CD4-positive, alpha-beta T cell treated with Interleukin-17A for 1 hour (primary cell): ENCODE data around the gene NCAPH2.

Source experiments
- DNase-seq: peaks from one replicate; pipeline ENCODE4 v3.0.0-alpha.2; 2020

The NCAPH2 gene

DNA sequence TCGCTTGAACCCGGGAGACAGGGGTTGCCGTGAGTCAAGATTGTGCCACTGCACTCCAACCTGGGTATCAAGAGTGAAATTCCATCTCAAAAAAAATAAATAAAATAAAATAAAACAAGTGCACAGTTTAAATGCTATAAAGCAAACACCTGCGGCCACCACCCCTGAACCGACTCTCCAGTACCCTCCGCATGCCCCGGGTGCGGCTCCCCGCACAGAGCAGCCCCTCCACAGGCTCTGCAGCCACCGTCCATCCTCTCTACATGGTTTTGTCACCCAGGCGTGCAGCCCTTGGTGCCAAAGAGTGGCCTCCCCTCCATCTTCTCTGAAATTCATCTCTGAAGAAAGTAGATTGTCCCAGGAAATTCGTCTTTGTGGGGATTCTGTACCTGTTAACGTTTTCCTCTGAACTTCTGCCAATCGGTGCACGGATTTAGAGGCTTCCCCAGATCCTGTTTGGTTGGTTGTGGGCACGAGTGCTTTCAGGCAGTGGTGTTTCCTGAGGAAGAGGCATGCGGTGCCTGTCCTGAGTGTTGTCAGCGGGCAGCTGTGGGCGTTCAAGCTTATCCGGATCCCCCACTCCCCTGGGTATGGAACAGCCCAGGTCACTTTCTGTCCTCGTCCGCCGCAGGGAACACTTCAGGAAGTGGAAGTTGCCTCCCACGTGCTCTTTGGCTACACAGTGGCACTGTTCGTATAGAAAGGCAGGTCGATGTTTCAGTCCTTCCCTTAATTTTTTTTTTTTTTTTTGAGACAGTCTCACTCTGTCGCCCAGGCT lies 17.3 kb upstream of the NCAPH2 start:
- no peak for DNase-seq

DNA sequence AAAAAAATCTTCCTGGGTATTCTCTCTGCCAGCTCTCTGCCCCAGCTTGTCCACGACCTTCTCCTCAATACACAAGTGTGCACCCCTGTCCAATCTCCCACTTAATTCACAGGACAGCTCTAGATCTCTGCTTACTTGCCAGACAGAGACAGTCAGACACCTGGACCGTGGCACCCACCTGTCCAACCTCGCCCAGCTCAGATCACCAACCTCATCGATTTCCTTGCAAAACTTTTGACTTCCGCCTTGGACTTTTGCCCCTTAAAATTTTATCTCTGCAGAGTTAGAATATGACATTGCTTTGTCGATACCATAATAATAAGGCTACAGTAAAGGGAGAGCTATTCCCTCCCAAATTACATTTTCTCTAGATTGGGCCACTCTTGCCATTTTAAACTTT lies 10.9 kb upstream of the NCAPH2 start:
- no peak for DNase-seq

DNA sequence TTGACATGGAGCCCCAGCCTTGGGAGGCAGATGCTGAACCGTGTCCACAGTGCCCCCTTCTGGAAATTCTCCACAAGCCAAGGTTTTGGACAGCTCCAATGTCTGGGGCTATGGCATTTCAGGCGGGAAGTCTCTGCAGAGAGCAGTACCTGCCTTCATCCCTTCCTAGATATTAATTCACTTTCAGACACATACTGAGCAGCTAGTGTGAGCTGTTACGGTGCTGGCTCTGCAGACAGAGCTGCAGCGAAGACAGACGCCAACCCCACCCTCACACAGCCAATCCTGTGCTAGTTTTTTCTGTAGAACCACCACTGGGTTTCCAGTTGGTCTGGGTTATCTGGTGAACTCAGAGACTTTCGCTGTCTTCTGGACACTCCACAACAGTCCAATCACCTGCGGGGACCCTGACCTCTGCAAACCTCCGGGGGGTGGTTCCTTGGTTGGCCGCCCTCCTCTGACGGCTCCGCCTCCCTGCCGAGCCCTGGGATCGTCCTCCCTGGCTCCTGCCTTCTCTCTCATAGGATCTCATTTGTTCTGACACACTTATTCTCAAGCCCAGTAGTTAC lies 9.6 kb upstream of the NCAPH2 start:
- DNase-seq: peak; percentile 83

DNA sequence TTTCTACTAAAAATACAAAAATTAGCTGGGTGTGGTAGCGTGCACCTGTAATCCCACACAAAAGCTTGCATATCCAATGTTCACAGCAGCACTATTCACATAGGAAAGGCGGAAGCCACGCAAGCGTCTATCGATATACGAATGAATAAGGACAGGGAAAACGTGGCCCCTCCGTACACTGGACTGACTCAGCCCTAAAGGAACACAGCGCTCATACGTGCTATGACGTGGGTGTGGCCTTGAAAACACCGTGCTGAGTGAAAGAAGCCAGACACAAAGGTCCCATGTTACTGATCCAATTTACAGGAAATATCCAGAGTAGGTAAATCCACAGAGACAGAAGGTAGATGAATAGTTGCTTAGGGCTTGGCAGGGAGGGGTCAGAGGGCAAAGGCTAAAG lies 7.6 kb upstream of the NCAPH2 start:
- no peak for DNase-seq

DNA sequence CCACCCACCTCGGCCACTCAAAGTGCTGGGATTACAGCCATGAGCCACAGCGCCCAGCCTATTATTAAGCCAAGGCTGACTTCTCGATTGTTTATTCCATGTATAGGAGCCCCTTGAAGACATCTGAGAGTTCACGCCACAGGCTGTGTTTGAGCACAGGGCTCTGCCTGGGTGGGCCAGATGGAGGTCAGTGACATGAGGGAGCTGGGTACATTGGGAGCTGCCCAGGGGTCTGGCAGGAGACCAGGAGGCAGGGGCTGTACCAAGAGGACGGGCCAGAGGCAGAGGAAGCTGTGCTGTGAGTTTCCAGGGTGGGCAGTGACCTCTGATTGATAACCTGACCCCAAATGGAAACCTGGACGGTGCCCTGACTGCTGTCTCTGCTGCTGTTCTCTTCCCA lies 5.9 kb upstream of the NCAPH2 start:
- no peak for DNase-seq

DNA sequence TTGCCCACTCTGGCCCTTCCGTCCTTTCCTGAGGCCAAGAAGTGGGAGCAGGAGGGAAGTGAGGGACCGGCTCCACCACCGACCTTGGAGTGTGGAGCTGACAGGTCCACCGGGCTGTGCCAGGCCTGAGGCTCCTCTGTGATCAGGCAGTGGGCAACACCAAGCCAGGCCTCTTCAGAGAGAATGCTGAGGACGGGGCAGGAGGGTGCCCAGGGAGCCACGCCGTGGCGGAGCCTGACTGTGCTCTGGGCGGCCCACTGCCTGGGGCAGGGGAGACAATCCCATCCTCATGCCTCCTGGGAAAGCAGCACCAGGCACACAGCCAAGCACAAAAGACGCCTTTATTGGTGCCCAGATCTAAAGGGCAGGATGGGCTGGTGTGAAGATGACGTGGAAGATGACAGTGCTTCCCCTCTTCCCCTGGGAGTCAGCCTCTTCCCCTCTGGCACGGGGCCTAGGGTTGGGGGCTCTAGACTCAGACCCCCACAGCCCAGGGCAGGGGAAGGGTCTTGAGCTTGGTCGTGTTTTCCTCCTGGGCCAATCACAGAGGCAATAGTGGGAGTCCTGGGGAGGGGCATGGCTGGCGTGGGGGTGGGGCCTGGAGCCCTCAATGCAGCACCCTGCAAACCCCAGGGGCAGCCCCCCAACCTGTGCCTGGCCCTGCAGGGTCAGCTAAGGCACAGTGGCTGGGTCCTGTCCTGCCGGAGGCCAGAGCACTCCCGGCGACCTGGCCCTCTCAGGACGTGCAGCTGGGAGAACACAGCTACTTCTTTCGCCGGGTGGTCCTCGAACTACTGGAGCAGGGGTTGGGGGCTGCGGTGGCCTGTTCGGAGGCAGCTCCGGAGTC lies 5.2 kb upstream of the NCAPH2 start:
- no peak for DNase-seq

DNA sequence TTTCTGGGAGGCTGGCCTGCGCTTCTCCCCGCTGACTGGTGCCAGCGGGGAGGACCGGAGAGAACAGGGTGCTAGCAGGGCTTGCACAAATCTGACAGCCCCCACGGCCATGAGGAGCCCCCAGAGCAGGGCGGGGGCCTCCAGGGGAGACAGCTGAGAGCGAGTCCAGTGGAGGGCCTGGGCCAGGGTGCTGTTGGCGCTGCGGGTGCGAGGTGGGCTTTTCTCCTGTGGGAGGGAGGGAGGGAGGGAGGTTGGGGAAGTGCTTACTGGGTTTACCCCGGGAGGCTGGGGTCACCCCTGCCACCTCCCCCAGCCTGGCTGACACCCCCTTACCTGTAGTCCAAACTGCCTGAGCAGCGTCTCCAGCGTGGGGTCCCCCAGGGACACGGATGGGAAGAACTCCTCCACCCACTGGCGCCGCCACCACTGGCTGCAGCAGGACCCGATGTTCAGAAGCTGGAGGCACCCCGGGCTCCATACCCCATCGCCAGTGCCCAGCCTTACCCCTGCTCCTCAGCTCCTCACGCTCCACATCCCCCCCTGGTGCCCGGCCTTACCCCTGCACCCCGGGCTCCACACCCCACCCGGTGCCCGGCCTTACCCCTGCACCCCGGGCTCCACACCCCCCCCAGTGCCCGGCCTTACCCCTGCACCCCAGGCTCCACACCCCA lies 4.4 kb upstream of the NCAPH2 start:
- no peak for DNase-seq

DNA sequence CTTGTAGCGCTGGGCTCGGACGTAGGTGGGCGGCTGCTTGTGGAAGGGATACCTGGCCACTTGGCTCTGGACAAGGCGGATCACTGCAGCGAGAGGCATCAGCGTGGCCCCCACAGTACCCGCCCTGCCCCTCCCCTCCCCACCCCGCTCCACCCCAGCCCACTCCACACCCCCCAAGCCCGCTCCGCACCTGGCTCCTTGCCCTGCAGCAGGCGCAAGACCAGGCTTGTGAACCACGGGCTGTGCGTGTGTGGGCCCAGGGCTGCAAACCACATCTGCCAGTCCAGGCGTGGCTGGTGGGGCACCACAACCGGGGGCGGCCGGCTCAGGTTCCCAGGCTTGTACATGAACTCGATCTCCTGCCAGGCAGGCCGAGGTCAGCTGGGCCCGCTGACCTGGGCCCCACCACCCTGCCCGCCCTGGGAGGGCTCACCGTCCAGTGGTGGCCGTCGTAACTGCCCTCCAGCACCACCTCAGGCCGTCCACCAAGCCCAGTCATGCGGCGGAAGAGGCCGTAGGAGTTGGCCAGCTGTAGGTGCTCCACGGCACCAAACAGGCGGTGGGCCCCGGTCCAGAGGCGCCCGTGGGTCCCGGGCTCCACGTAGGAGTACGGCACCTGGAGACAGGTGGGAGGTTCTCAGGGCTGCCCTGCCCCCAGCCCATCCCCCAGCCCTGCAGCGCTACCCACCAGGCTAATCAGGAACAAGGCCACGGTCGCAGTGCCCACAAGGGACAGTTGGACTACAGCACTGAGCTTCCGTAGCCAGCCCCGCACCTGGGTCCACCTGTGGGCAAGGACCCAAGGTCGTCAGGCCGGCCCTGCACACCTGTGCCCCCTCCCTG lies 3.4 kb upstream of the NCAPH2 start:
- no peak for DNase-seq

DNA sequence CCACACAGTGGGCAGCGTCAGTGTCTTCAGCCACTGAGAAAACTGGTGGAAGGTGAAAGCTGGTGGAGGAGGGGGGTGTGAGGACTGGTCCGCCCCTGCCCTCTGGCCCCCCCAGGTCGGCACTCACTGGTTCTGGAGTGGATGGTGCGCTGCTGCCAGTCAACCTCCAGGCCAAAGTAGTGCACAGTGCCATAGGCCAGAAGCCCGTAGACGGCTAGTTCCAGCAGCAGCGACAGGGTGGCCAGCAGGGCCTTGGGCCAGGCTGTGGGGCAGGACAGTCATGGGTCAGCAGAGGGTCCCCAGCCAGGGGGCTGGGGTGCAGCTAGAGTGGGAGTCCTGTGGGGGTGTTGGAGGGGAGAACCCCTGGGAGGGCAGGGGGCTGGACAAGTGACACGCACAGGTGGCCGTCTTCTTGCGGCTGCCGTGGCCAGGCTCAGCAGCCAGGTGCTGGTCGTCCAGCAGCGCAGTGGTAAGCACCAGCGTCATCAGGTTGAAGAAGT lies 2.7 kb upstream of the NCAPH2 start:
- no peak for DNase-seq

DNA sequence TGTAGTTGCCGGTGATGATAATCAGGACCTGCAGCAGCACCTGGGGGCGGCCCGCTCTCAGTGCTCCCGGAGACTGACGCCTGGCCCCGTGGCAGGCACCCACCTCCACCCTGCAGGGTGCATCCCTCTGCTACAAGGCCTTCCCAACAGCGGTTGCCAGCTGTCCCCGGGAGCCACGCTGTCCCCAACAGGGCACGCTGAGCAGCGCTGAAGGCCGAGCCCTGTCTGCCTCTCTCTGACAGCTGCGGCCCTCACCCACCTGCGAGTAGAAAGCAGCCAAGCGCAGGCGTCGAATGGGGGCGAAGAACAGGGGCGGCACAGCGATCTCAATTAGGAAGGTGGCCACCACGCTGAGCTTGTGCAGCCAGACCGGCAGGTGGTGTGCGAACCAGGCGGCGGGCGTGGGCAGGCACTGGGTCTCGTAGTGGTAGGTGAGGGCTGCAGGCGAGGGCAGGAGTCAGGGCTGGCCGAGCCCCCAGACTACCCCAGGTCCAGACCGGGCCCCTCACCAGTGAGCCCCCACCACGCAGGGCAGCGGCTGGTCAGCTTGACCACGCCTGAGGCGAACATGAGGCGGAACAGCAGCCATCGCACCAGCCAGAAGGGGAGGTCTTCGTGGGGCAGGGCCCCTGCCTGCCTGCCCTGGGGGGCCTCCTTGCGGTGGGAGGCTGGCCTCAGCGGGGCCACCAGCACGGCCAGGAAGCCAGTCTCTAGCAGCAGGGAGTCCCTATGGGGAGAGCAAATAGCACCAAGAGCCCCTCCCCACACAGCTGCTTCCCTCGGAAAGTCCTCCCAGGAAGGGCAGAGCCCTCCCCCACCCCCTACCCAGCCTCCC lies 2.0 kb upstream of the NCAPH2 start:
- DNase-seq: no peak

DNA sequence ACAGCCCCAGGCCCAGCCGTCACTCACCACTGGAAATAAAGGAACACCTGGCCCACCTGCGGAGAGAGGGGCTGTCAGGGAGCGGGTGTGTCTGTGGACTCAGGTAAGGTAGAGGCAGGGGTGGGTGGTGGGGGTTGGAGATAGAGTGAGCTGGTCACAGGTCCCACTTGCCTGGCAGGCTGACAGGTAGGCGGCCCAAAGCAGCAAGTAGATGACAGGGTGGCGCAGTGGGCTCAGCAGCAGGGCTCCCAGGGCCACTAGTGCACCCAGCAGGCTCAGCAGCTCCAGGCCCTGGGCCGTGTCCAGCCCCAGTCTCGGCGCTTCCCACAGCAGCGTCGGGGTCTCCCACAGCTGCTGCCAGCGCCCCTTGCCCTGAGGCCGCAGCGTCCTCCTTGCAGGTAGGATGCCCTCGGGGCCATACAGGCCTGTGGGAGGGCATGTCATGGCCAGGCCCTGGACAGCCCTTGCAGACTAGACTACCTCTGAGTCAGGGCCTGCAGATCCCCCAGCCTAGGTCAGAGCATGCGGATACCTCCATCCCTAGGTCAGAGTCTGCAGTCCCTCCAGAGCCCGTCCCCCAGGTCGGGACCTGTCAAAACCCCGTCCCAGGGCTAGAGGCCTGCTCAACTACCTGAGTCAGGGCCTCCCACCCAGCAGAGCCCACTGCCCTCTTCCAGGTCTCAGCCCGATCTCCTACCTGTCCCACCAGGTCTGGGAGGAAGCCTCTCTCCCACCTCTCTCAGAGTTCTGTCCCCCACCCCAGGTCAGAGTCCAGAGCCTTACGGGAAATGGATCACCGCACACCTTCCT lies 1.2 kb upstream of the NCAPH2 start:
- DNase-seq: no peak

DNA sequence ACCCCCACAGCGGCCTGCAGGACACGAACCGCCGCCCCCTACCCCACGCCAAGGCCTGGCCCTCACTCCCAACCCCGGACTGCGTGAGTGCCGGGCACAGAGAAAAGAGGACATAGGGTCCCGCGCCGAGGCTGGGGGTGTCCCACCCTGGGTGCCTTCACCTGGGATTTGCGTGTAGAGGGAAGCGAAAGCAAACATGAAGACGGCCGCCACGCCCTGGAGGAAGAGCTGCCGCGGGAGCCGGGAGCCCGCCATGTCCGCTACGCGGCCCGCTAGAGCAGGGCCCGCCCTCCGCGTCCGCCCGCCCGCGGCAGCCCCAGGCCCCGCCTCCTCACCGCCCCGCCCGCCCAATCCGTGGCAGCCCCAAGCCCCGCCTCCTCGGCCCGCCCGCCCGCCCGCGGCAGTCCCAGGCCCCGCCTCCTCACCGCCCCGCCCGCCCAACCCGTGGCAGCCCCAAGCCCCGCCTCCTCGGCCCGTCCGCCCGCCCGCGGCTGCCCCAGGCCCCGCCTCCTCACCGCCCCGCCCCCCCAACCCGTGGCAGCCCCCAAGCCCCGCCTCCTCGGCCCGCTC lies 518 bp upstream of the NCAPH2 start, which contains the start of gene LMF2:
Gene LMF2, minus strand, starts transcription at position 282 of the 570 bp plus-strand sequence. Its CDS starts 27 bp downstream, at position 255.
- DNase-seq: peak; percentile 94

DNA sequence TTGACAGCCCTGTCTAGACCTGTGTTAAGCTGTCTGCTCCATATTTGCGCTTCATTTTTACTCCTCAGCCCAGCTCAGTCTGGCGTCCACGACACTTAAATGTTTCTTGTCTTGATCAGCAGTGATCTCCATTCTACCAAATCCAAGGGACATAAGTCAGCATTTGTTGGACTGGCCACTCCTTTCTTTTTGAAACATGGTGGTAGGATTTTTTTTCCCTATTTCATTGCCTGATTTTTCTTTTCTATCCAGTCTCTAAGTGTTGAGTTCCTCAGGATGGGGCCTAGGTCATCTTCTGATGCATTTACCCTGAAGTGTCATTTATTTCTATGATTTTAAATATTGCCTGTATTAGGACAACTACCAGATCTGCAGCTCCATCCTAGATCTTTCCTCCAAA lies 873 bp downstream of the NCAPH2 start:
- DNase-seq: no peak

DNA sequence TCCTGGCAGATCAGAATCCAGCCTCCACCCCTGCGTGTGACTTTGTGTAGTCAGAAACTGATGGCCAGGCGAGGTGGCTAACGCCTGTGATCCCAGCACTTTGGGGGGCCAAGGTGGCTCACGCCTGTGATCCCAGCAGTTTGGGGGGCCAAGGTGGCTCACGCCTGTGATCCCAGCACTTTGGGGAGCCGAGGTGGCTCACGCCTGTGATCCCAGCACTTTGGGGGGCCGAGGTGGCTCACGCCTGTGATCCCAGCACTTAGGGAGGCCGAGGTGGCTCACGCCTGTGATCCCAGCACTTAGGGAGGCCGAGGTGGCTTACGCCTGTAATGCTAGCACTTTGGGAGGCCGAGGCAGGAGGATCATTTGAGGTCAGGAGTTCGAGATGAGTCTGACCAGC lies 5.2 kb downstream of the NCAPH2 start:
- DNase-seq: no peak

DNA sequence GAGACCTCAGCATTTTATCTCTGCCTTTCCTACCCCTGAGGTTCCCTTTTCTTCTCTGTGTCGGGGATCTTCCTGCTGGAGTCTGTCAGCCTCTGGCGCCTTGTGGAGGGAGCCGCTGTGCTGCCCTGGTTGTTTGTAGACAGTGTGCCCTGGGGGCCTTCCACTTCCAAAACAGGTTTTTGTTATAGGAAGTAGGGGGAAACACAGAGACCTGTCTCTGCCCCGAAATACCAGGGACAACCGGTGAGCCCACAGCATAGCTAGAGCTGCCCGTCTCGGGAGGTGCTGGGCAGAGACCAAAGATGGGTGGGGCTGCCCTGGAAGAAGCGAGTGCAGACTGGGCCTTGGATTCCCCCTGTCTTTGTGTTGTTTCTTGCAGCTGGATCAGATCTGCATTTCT lies 8.0 kb downstream of the NCAPH2 start:
- no peak for DNase-seq

DNA sequence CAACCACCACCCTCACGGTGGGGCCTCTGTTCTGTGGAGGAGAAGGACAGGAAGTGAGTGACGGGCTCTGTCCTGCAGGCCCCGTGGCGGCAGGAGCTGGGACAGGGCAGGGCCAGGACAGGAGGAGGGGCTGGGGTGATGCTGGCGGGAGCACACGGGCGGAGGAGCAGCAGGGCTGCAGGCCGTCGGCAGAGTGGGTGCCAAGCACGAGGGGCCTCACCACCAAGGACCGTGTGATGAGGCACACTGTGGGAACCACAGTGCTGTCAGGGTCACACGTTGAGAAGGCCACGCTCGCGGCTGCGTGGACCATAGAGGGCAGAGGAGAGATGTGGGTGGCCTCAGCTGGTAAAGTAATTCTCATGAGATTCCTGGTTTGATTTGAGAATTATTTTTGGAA lies 8.9 kb downstream of the NCAPH2 start:
- DNase-seq: no peak

DNA sequence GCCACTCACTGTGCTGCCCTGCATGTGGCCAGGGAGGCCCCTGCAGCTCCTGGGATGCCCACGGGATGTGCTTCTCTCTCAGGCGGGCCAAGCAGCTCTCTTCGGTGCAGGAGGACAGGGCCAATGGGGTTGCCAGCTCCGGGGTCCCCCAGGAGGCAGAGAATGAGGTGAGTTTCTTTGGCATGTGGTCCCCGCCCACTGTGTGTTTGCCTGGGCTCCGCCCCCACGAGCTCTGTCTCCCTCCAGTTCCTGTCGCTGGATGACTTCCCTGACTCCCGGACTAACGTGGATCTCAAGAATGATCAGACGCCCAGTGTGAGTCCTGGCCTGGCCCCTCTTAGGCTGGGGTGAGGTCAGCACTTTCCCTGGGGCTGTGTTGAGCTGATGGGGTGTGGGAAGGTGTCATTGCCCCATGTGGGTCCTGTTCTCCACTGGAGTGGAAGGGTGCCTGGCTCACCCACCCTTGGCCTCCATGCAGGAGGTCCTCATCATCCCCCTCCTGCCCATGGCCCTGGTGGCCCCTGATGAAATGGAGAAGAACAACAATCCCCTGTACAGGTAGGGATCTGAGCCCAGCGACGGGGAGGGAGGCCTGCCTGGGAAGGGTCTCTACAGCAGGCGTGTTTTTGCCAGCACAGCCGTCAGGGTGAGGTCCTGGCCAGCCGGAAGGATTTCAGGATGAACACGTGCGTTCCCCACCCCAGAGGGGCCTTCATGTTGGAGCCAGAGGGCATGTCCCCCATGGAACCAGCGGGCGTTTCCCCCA lies 9.7 kb downstream of the NCAPH2 start:
- DNase-seq: no peak

DNA sequence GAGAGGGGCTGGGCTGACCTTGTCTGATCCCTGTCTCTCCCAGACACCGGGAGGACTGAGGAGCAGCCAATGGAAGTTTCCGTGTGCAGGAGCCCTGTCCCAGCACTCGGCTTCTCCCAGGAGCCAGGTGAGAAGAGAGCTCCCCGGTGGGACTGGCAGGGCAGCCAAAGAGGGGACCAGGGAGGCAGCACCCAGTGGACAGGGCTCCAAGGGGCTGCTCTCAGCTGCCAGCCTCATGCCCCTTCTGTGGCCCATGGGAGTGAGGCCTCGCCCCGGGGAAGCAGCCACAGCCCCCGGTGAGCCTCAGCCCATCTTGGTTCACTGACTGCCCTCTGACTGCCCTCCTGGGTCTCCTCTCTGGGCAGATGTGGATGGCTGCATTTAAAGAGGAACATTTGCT lies 10.6 kb downstream of the NCAPH2 start:
- DNase-seq: no peak

DNA sequence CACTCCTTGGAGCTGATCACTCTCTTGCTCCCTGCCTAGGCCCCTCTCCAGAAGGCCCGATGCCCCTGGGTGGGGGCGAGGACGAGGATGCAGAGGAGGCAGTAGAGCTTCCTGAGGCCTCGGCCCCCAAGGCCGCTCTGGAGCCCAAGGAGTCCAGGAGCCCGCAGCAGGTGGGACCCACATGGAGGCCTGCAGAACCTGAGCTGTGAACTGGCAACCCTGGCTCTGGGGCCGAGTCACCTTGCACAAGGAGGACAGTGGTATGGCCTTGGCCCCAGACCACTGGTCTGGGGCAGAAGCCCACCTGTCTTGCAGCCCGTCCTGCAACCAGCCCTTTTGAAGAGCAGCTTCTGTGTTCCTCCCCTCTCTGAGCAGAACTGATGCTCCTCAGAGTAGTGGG lies 11.1 kb downstream of the NCAPH2 start:
- DNase-seq: no peak
